ENCODE measurements around the gene MB.

The MB gene

GRCh38 chr22:35558719-35559118 is 58.4 kb downstream of the MB start:
- no peak for TF ChIP-seq CTCF (IDR thresholded peaks at IDR 0.05; ENCODE audit: extremely low read depth, insufficient read depth, missing control alignments)
- DNase-seq (ENCODE audit: low spot score): no peak
- in situ Hi-C loops (cut with MboI; ENCODE audit: low pct_unique_long_range_greater_than_20kb, low sequenced_read_pairs, unreplicated experiment): no loop called here

- DNase-seq (ENCODE audit: low spot score): no peak
- TF ChIP-seq CTCF (IDR thresholded peaks at IDR 0.05; ENCODE audit: extremely low read depth, insufficient read depth, missing control alignments): no peak
- in situ Hi-C loops (cut with MboI; ENCODE audit: low pct_unique_long_range_greater_than_20kb, low sequenced_read_pairs, unreplicated experiment): no loop called here
These were observed 59.1 kb downstream of the MB start for GRCh38 chr22:35558031-35558430.
